Measurements from ENCODE around the gene FCAMR. TPM values are rescaled to one million over a fixed set of nuclear protein-coding genes. Genes with fewer than 3 reads are reported as not detected.
"Not testable (repeated sequence)": the region's sequence is repeated elsewhere in the genome, so short reads cannot be mapped to it uniquely, and the experiment has no call there.

The FCAMR gene
- total and polyA plus RNA-seq, 2 experiments from 2014 or later, result not detected

- DNase-seq, result peak; percentile 8
- H3K4me3 ChIP-seq, result no peak overlapping the region
- in situ Hi-C loops (cut with MboI), result no loop called here
These were observed 45.0 kb downstream of the FCAMR start for GRCh38 chr1:206925106-206925736.

DNA sequence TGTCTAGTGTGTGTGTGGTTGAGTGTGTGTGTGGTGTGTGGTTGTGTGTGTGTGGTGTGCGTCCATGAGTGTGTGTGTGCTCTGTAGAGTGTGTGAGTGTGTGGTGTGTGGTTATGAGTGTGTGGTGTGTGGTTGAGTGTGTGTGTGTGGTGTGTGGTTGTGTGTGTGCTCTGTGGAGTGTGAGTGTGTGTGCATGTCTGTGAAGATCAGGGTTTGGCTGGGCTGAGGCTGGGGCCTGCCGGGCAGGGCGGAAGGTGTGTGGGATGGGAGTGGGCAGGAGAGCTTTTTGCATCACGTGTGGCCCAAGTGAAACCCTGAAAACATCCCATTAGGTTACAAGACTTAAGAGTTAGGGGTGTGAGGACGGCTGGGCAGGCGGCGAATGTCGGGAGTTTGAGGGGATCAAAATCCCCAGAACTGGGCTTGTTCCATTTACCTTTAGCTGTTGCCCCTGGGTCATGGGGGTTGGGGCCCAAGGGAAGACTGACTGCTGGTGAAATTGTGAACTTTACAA is 45.6 kb downstream of the FCAMR start:
- H3K27ac ChIP-seq, result no peak overlapping the region
- 56 to 66% methylated on average over 7 to 8 of the region's 8 CpGs for WGBS, 2 experiments (ENCODE audit: low coverage in 1 of 2, low lambda C conversion rate in 2 of 2, missing lambda C conversion rate in 2 of 2)
- no peak for TF ChIP-seq EZH2 (IDR thresholded peaks at IDR 0.05; ENCODE audit: insufficient read depth, poor library complexity, severe bottlenecking)
- TF ChIP-seq EZH2phosphoT487 (IDR thresholded peaks at IDR 0.05; ENCODE audit: insufficient read depth, low read depth), result no peak
- H3K4me3 ChIP-seq, result no peak overlapping the region
- no peak for DNase-seq
- no peaks in the 10 kb centered on the region for H3K27me3 ChIP-seq (replicated peaks; ENCODE audit: insufficient read depth)
- no peak overlapping the region for H3K9ac ChIP-seq
- H2AFZ ChIP-seq, result no peak overlapping the region
- no peaks in the 10 kb centered on the region for H3K4me1 ChIP-seq (ENCODE audit: insufficient read depth)
- no peaks in the 10 kb centered on the region for H3K9me3 ChIP-seq (ENCODE audit: low read depth)
- no peak overlapping the region for H3K4me2 ChIP-seq (ENCODE audit: unreplicated experiment)
- H3K79me2 ChIP-seq (ENCODE audit: insufficient read depth), result no peaks in the 10 kb centered on the region
- in situ Hi-C loops (cut with MboI), result no loop called here
- H4K20me1 ChIP-seq (ENCODE audit: insufficient read depth), result no peaks in the 10 kb centered on the region
- no peaks in the 10 kb centered on the region for H3F3A ChIP-seq (ENCODE audit: insufficient read depth)
- no peaks in the 10 kb centered on the region for H3K36me3 ChIP-seq (ENCODE audit: low read depth)
- no peaks in the 10 kb centered on the region for H3K9me2 ChIP-seq (ENCODE audit: insufficient read depth)

More at GRCh38 chr1:206925106-206925736, 45.0 kb downstream of the FCAMR start:
- Histone ChIP-seq H3K4me2 (ENCODE audit: unreplicated experiment) (no peak overlapping the region), H3K79me2 (ENCODE audit: insufficient read depth) (no peaks in the 10 kb centered on the region), H3K36me3 (ENCODE audit: low read depth) (no peaks in the 10 kb centered on the region), H3K4me1 (ENCODE audit: insufficient read depth) (no peaks in the 10 kb centered on the region), H3K9ac (no peak overlapping the region), H3F3A (ENCODE audit: insufficient read depth) (no peaks in the 10 kb centered on the region), H2AFZ (no peak overlapping the region), H3K27ac (no peak overlapping the region), H3K27me3 (replicated peaks; ENCODE audit: insufficient read depth) (no peaks in the 10 kb centered on the region), H3K9me3 (ENCODE audit: low read depth) (no peaks in the 10 kb centered on the region), H4K20me1 (ENCODE audit: insufficient read depth) (no peaks in the 10 kb centered on the region), H3K9me2 (ENCODE audit: insufficient read depth) (no peaks in the 10 kb centered on the region)
- no peak for TF ChIP-seq EZH2 (IDR thresholded peaks at IDR 0.05; ENCODE audit: insufficient read depth, poor library complexity, severe bottlenecking)
- no peak for TF ChIP-seq EZH2phosphoT487 (IDR thresholded peaks at IDR 0.05; ENCODE audit: insufficient read depth, low read depth)
- 75 to 78% methylated on average over 11 of the region's 11 CpGs for WGBS, 2 experiments (ENCODE audit: low coverage in 1 of 2, low lambda C conversion rate in 2 of 2, missing lambda C conversion rate in 2 of 2)

DNA sequence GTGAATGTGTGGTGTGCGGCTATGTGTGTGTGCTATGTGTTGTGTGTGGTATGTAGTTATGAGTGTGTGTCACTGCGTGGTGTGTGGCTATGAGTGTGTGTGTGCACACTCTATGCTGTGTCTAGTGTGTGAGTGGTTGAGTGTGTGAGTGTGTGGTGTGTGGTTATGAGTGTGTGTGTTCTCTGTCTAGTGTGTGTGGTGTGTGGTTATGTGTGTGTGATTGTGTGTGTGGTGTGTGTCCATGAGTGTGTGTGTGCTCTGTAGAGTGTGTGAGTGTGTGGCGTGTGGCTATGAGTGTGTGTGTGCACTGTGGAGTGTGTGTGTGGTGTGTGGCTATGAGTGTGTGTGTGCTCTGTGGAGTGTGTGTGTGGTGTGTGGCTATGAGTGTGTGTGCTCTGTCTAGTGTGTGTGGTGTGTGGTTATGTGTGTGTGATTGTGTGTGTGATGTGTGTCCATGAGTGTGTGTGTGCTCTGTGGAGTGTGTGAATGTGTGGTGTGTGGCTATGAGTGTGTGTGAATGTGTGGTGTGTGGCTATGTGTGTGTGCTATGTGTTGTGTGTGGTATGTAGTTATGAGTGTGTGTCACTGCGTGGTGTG is 46.2 kb downstream of the FCAMR start:
- H3K4me3 ChIP-seq; H3F3A ChIP-seq (ENCODE audit: insufficient read depth); H4K20me1 ChIP-seq (ENCODE audit: insufficient read depth); H3K79me2 ChIP-seq (ENCODE audit: insufficient read depth); H3K36me3 ChIP-seq (ENCODE audit: low read depth); H3K4me2 ChIP-seq (ENCODE audit: unreplicated experiment); H3K9ac ChIP-seq; DNase-seq; in situ Hi-C loops (cut with MboI); H3K27ac ChIP-seq; H3K9me2 ChIP-seq (ENCODE audit: insufficient read depth); H3K27me3 ChIP-seq (replicated peaks; ENCODE audit: insufficient read depth); H3K9me3 ChIP-seq (ENCODE audit: low read depth); H3K4me1 ChIP-seq (ENCODE audit: insufficient read depth); H2AFZ ChIP-seq: not testable (repeated sequence)
- WGBS, 2 experiments (ENCODE audit: low coverage in 1 of 2, low lambda C conversion rate in 2 of 2, missing lambda C conversion rate in 2 of 2), result 79 to 80% methylated on average over 4 of the region's 4 CpGs

DNA sequence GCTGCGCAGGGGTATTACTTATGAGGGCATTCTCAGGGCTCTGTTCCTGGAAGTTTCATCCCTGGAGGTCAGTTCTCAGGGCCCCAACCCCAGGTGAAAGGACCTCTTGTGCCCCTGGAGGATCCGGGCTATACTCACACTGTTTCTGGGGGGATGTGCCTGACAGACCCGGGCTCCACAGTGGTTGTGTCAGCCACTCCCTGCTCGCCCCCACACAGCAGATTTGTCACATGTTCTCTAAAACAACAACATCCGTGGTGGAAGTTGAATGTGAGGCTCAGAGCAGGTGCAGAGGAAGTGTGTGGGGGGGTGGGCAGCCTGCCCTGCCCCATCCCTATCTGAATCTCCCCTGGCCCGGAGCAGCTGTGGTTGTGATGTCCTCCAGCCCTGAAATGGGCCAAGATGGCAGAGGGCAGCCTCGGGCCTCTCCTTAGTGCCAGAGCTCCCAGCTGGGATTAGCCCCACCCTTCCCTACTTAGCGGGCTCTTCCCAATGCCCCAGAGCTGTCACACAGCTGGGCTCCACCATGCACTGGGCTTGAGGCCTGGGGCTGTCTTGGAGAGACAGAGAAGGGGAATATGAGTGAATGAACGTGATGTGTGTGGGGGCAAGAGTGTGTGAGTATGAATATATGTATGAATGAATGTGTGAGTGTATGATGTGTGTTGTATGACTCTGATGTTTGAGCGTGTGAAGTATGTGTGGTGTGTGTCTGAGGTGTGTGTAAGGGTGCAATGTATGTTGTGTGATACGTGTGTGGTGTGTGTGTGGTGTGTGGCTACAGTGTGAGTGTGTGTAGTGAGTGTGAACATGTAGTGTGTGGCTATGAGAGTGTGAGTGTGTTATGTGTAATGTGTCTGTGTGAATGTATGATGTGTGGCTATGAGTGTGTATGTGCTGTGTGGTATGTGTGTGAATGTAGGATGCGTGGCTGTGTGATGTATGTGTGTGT is 47.0 kb downstream of the FCAMR start:
- Histone ChIP-seq H3K79me2 (ENCODE audit: insufficient read depth) (no peaks in the 10 kb centered on the region), H3K4me1 (ENCODE audit: insufficient read depth) (no peaks in the 10 kb centered on the region), H4K20me1 (ENCODE audit: insufficient read depth) (no peaks in the 10 kb centered on the region), H3K27ac (no peak overlapping the region), H3K9me3 (ENCODE audit: low read depth) (no peaks in the 10 kb centered on the region), H3K4me3 (no peak overlapping the region), H3F3A (ENCODE audit: insufficient read depth) (no peaks in the 10 kb centered on the region), H2AFZ (no peak overlapping the region), H3K36me3 (ENCODE audit: low read depth) (no peaks in the 10 kb centered on the region), H3K9ac (no peak overlapping the region), H3K9me2 (ENCODE audit: insufficient read depth) (no peaks in the 10 kb centered on the region), H3K27me3 (replicated peaks; ENCODE audit: insufficient read depth) (no peaks in the 10 kb centered on the region), H3K4me2 (ENCODE audit: unreplicated experiment) (no peak overlapping the region)
- WGBS, 2 experiments (ENCODE audit: low coverage in 1 of 2, low lambda C conversion rate in 2 of 2, missing lambda C conversion rate in 2 of 2), result 49 to 52% methylated on average over 12 of the region's 12 CpGs
- no peak for DNase-seq
- TF ChIP-seq EZH2phosphoT487 (IDR thresholded peaks at IDR 0.05; ENCODE audit: insufficient read depth, low read depth) (no peak), EZH2 (IDR thresholded peaks at IDR 0.05; ENCODE audit: insufficient read depth, poor library complexity, severe bottlenecking) (no peak)
- in situ Hi-C loops (cut with MboI), result no loop called here

Measured in GM23248 (cell line).